ENCODE measurements around the gene LGALS14. TPM values are rescaled to one million over a fixed set of nuclear protein-coding genes. Genes with fewer than 3 reads are reported as not detected.

LGALS14 gene
- total and polyA plus RNA-seq, 2 of the 8 experiments (the other 6 are each of a cell fraction or from before 2014, with no cell fraction given) = 0.50 to 0.77 TPM

DNA sequence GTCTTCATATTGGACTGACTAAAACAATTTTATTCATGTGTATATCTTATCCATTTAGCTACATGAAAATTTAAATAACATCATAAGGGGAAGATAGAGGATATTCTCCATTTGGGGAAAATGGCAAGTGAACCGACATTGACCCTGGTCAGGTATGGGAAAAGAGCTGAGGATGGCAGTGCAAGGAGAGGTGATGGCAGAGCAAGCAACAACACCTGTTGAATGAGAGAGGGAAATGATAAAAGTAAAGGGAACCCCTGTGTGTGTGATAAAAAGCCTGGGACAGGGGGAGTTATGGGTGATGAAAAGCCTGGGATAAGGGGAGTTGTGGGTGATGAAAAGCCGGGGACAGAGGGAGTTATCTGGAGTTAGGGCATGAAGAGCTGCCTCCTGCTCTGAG is 29.6 kb downstream of the LGALS14 start:
- peaks cover 0 to 2% (median 0%) of the 10 kb centered on the region in 4 experiments; a peak in 1 of 7 replicates for H3K4me1 ChIP-seq (replicated peaks in 1 of 4; ENCODE audit: control insufficient read depth in 3 of 4, insufficient read depth in 4 of 4, low read length in 3 of 4)
- no peak overlapping the region for H3K4ac ChIP-seq (replicated peaks; ENCODE audit: insufficient read length, low read depth, low read length)
- H3K27me3 ChIP-seq (replicated peaks in 1 of 4; ENCODE audit: control insufficient read depth in 3 of 4, extremely low read depth in 1 of 4, insufficient read depth in 3 of 4, low read length in 3 of 4) = no peaks in the 10 kb centered on the region; a peak in 1 of 7 replicates
- H3K23me2 ChIP-seq (ENCODE audit: low read depth, low read length) = no peaks in the 10 kb centered on the region
- no peak overlapping the region for H2AFZ ChIP-seq (ENCODE audit: low read length)
- no peak overlapping the region for H2BK120ac ChIP-seq (replicated peaks; ENCODE audit: low read depth, low read length)
- H3K14ac ChIP-seq (ENCODE audit: insufficient read length) = no peak overlapping the region
- no peaks in the 10 kb centered on the region for H4K20me1 ChIP-seq (replicated peaks in 1 of 2; ENCODE audit: control insufficient read depth in 1 of 2, insufficient read depth in 2 of 2, low read length in 2 of 2)
- no peak overlapping the region for H4K8ac ChIP-seq (ENCODE audit: extremely low read depth, insufficient read depth, low read length)
- H3K27ac ChIP-seq (ENCODE audit: low read depth, low read length) = no peak overlapping the region
- no peak overlapping the region for H2BK5ac ChIP-seq (ENCODE audit: low read depth, low read length)
- H4K91ac ChIP-seq (replicated peaks; ENCODE audit: insufficient read length, low read length) = no peak overlapping the region
- no peak overlapping the region for H3K56ac ChIP-seq (replicated peaks; ENCODE audit: insufficient read length, low read depth, low read length)
- no peaks in the 10 kb centered on the region for H3K9me3 ChIP-seq (ENCODE audit: insufficient read depth in 2 of 2, low read depth in 1 of 2, low read length in 1 of 2)
- H3K79me1 ChIP-seq (ENCODE audit: low read depth, low read length) = no peaks in the 10 kb centered on the region
- 92% methylated on average over 2 of the region's 2 CpGs; no CpG with 5 or more reads in 1 of the 2 experiments for WGBS, 2 experiments (ENCODE audit: extremely low coverage in 1 of 2, insufficient coverage in 1 of 2, insufficient read length in 1 of 2, insufficient replicate concordance in 2 of 2, low coverage in 1 of 2, low lambda C conversion rate in 2 of 2, missing lambda C conversion rate in 1 of 2)
- no peak overlapping the region for H2AK5ac ChIP-seq (ENCODE audit: low read depth, low read length)
- H3K79me2 ChIP-seq (ENCODE audit: control insufficient read depth in 1 of 2, insufficient read depth in 2 of 2, low read length in 2 of 2) = no peaks in the 10 kb centered on the region
- FAIRE-seq (no peak), DNase-seq (ENCODE audit: low read depth in 1 of 2, low spot score in 2 of 2) (no peak)
- CTCF ChIA-PET (ENCODE audit: partially characterized antibody) = interaction anchor here (0.5 to 1.1 kb wide), 5 partner anchors 14 to 63 kb away, joined by 3 to 5 read pairs (median 3); no protein-coding TSS in a partner anchor
- H4K5ac ChIP-seq (ENCODE audit: insufficient read length, low read depth, low read length) = no peak overlapping the region
- POLR2A ChIA-PET (ENCODE audit: partially characterized antibody) = no interaction called here
- no peak overlapping the region for H2BK20ac ChIP-seq (ENCODE audit: low read length)
- no peak overlapping the region for H3K9ac ChIP-seq (replicated peaks in 1 of 4; ENCODE audit: extremely low read depth in 1 of 4, low read depth in 3 of 4, low read length in 3 of 4)
- no peaks in the 10 kb centered on the region for H3K36me3 ChIP-seq (ENCODE audit: control insufficient read depth in 2 of 4, insufficient read depth in 4 of 4, low read length in 3 of 4)
- H3K4me2 ChIP-seq (ENCODE audit: insufficient read depth in 1 of 2, low read depth in 2 of 2, low read length in 2 of 2) = no peak overlapping the region
- H3K18ac ChIP-seq (ENCODE audit: extremely low read depth, low read length) = no peak overlapping the region
- no peak overlapping the region for H2BK12ac ChIP-seq (ENCODE audit: low read depth, low read length)
- H3K23ac ChIP-seq (ENCODE audit: insufficient read length) = no peak overlapping the region
- H3K4me3 ChIP-seq (ENCODE audit: extremely low read depth in 1 of 4, insufficient read depth in 2 of 4, low read depth in 3 of 4, low read length in 4 of 4) = no peak overlapping the region
- H2BK15ac ChIP-seq (ENCODE audit: low read length) = no peak overlapping the region
- TF ChIP-seq SIN3A (conservative IDR thresholded peaks at IDR 0.05 in 1 of 2, IDR thresholded peaks at IDR 0.05 in 1 of 2; ENCODE audit: low read depth in 1 of 2, low read length in 2 of 2) = no peak
- TF ChIP-seq ZNF274 (IDR thresholded peaks at IDR 0.05; ENCODE audit: borderline replicate concordance, extremely low read depth, low read length) = no peak
- TF ChIP-seq HDAC6 (IDR thresholded peaks at IDR 0.05; ENCODE audit: low read depth, low read length) = no peak
- TF ChIP-seq, protein P1, sequence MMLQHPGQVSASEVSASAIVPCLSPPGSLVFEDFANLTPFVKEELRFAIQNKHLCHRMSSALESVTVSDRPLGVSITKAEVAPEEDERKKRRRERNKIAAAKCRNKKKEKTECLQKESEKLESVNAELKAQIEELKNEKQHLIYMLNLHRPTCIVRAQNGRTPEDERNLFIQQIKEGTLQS (IDR thresholded peaks at IDR 0.05; ENCODE audit: insufficient read depth, low read depth, low read length) = no peak
- TF ChIP-seq RNF2 (IDR thresholded peaks at IDR 0.05; ENCODE audit: borderline replicate concordance, low read depth, low read length, missing control alignments, poor library complexity, severe bottlenecking) = no peak
- TF ChIP-seq, protein P2, sequence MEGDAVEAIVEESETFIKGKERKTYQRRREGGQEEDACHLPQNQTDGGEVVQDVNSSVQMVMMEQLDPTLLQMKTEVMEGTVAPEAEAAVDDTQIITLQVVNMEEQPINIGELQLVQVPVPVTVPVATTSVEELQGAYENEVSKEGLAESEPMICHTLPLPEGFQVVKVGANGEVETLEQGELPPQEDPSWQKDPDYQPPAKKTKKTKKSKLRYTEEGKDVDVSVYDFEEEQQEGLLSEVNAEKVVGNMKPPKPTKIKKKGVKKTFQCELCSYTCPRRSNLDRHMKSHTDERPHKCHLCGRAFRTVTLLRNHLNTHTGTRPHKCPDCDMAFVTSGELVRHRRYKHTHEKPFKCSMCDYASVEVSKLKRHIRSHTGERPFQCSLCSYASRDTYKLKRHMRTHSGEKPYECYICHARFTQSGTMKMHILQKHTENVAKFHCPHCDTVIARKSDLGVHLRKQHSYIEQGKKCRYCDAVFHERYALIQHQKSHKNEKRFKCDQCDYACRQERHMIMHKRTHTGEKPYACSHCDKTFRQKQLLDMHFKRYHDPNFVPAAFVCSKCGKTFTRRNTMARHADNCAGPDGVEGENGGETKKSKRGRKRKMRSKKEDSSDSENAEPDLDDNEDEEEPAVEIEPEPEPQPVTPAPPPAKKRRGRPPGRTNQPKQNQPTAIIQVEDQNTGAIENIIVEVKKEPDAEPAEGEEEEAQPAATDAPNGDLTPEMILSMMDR (IDR thresholded peaks at IDR 0.05; ENCODE audit: control extremely low read depth in 1 of 3, insufficient read depth in 1 of 3, low read depth in 1 of 3, low read length in 3 of 3) = no peak
- TF ChIP-seq RFX5 (IDR thresholded peaks at IDR 0.05; ENCODE audit: borderline replicate concordance, low read depth, low read length) = no peak
- TF ChIP-seq, protein P3, sequence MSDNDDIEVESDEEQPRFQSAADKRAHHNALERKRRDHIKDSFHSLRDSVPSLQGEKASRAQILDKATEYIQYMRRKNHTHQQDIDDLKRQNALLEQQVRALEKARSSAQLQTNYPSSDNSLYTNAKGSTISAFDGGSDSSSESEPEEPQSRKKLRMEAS (IDR thresholded peaks at IDR 0.05) = no peak
- TF ChIP-seq HDAC2 (IDR thresholded peaks at IDR 0.05; ENCODE audit: borderline replicate concordance in 1 of 2, low read depth in 2 of 2, low read length in 2 of 2) = no peak

Data from H1 (cell line).